ENCODE results near the gene SFMBT2.
A peak's percentile ranks its signal among the peaks of the same experiment; 100 is the strongest.

Gene SFMBT2

DNA sequence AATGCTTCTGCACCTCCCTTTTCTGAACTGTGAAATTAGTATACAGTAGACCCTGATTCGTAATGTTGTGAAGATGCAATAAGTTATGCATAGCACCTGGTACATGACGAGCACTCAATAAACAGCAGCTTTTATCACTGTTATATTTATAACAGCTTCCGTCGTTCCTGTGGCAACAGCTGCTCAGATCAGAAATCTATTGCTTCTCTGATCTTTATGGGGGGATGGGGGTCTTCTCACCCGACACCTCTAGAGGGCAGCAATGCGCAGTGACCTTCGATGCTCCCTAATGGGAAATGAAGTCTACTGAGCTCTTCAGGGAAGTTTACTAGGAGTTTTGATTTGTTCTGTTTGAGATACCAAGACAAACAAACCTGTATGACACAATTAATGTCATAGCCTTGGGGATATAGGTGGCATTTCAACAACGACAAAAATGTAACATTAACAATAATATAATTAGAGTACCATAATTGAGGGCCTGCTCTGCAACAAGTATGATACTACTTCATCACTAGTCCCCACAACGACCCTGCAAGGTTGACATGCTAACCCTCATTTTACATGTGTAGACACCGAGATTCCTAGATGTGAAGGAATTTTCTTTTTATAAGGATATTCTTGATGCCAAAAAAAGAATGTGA lies 289.6 kb downstream of the SFMBT2 start:
- peak; percentile 64 for DNase-seq

DNA sequence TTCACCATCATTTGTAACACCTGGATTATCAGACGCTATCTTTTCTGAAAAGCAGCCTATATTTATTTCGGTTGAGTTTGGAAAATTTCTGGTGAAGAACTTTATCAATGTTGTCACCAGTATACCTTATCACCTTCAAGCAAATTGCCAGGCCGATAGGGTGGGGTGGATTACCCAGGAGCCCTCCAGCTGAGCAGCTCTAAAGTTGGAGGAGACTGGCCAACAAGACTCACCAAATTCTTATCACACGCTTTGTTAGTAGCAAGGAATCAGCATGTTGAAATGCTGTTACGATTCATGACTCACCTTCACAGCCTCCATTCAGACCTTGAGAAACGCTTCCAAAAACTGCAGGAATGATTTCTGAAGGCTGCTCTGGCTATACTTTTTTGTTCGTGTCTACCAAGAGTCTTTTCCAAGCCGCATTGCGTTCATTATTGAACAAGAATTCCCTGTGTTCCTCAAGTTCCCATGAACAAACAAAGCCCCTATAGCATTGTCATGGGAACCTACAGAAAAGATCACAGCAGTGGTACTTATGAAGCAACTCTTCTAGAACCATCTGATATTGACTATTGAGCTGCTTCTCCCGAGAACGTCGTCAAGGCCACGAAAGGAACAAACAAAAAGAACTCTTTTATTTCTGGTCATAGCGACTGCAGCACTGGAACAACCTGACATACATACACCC lies 291.4 kb downstream of the SFMBT2 start:
- no peak for DNase-seq

DNA sequence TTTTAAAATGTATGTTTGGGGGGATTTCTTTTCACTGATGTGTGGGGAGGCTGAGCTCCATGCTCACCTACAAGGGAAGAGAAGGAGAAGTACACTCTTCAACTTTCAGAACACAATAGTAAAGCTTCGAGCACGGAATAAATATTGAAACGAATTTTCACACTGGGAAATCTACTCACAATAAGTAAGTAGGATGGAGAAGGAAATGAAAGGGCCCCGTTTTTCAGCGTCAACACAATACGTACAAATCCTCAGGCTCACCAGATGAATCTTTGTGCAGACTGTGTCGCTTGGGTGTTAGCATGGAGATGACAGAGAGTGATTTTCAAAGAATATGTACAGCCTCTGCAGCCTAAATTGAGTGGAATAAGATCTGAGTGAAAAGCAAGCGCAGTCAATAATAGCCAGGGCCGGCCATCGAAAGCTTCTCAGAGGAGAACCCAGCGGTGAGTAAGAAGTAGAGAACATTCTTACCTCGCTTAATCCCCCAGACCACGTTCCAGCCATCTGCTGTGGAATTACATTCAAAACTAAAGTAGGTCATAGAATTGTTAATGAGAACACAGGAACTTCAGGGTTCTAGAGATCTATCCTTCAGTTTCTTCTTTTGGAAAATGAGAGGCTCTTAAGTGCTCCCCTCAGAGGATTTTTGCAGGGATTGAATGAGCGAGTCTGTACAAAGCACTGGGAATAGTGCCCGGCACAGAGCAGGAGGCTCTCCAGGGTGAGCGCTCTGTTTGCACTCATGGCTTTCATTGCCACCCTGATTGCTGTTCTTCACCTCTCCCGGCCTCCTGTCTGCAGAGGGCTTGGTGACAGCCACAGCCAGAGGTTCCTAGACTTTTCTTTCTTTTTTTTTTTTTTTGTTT lies 292.8 kb downstream of the SFMBT2 start:
- no peak for DNase-seq

DNA sequence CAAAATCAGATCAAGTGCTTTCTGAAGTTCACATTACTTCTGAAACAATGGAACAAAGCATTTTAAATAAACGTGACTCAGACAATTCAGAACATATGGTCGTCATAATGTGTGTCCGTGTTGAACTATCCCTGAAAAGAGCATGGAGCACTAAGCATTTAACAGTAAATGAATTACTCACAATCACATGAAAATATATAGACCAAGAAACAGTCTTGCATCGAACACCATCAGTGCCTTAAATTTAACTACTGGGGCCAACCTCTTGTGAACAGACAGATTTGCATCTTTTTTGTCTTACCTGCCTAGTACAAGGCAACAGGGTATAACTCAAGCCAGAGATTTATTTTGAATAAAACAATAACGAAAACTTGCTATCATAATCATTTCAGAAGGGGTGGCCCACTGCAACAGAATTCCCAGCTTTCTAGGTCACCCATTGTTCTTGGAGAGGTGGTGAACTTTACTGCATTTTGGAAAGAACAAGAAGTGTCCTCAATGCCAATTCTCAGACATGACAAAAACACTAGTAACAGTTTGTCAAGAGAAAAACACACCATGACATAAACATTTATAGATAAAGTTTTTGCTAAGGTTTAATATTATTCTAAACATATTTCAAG lies 293.5 kb downstream of the SFMBT2 start:
- DNase-seq = no peak

DNA sequence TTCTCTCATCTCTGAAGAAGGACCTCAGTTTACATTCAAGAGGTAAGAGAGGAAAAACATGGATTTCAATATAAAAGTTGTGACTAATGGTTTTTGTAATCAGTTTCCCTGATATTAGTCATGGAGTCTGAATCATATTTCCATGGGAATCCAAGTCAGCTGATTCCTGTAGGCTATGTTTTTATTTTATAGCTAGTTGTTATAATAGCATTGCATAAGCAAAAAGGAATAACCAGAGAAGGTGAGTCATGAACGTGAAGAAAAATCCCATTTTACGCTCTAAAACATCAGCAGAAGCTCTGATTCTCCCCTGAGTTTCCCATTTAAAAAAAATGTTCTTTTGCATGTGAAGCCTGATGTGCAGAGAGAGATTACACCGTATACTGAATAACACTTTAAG lies 299.3 kb downstream of the SFMBT2 start:
- DNase-seq = no peak

DNA sequence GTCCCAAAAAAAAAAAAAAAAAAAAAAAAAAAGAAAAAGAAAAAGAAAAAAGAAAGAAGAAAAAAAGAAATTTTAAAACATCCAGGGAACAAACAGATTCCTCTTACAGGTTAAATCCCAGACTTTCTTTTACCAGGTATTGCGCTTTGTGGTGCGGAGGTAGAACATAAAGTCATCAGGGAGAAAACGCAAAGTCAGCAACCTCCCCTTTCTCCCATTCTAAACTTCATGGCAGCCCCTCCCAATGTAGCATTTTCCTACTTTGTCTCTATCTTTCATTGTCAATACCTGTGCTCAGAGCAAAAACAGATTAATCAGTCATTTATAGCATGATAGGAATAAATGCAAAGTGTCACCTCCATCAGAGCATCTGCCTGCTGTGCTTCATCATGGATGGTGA lies 299.7 kb downstream of the SFMBT2 start:
- DNase-seq = no peak

All from stimulated activated CD4-positive, alpha-beta T cell treated with anti-CD3 and anti-CD28 coated beads, Interleukin-12 subunit alpha, Interleukin-12 subunit beta, amount 100 ng/mL, for 4 hours (primary cell).